B cell (primary cell): ENCODE measurements around the gene TCP1. TPM values are rescaled to one million over a fixed set of nuclear protein-coding genes. Genes with fewer than 3 reads are reported as not detected.

Experiments
- ATAC-seq: fragments of 200-7000 bp; cut with Tn5 transposase; one replicate; pipeline ENCODE4 v1.10.0; 2021; ENCODE audit warnings: low read depth, mild to moderate bottlenecking, moderate number of reproducible peaks, moderate library complexity
- CTCF ChIA-PET: fragments of 350-600 bp; sonication (Branson Sonifier 250); formaldehyde crosslinking; loops from one replicate; lab custom pipeline; 2021; ENCODE audit warnings: antibody characterized with exemption, inconsistent platforms; lab: Charles Lee
- POLR2A ChIA-PET: fragments of 350-600 bp; sonication (Branson Sonifier 250); formaldehyde crosslinking; loops from one replicate; lab custom pipeline; 2021; ENCODE audit warnings: antibody characterized with exemption; lab: Charles Lee
- DNase-seq: peaks from one replicate; pipeline ENCODE4 v3.0.0; 2013
- H2AFZ ChIP-seq: 2 replicates; pipeline ENCODE4 v1.6.1; 2012; ENCODE audit warnings: mild to moderate bottlenecking, low read depth, low read length; ENCODE audit not compliant: insufficient read depth, poor library complexity, severe bottlenecking
- H3K27ac ChIP-seq, 2 donors: 1 replicate in 1 of 2; 2 replicates in 1 of 2; pipeline ENCODE4 v1.5.1; 2012 to 2013; ENCODE audit warnings: low read length in 2 of 2, mild to moderate bottlenecking in 2 of 2, moderate library complexity in 1 of 2
- H3K27me3 ChIP-seq, 4 experiments: fragments of 200-600 bp in 1 of 4; sonication (generic) in 1 of 4; replicated peaks in 1 of 4; 1 replicate in 2 of 4; 2 replicates in 2 of 4; pipeline versions ENCODE4 v1.6.1 to v1.7.0; 2013 to 2016; ENCODE audit warnings: low read length in 3 of 4, mild to moderate bottlenecking in 2 of 4, mixed read lengths in 1 of 4, moderate library complexity in 1 of 4; ENCODE audit not compliant: insufficient read depth in 4 of 4, control insufficient read depth in 3 of 4; ENCODE audit errors: control extremely low read depth in 1 of 4
- H3K36me3 ChIP-seq, 2 experiments: replicated peaks in 1 of 2; 1 replicate in 1 of 2; 2 replicates in 1 of 2; pipeline versions ENCODE4 v1.6.1 to v1.7.1; 2013; ENCODE audit warnings: low read length in 1 of 2; ENCODE audit not compliant: insufficient read depth in 2 of 2, control insufficient read depth in 1 of 2; ENCODE audit errors: control extremely low read depth in 1 of 2, extremely low read depth in 1 of 2
- H3K4me1 ChIP-seq, 2 donors: fragments of 200-600 bp in 1 of 2; sonication (generic) in 1 of 2; 1 replicate in 1 of 2; 2 replicates in 1 of 2; pipeline versions ENCODE4 v1.5.1 to v1.6.1; 2013 to 2017; ENCODE audit warnings: low read length in 2 of 2; ENCODE audit not compliant: control insufficient read depth in 2 of 2, insufficient read depth in 2 of 2
- H3K4me2 ChIP-seq: replicated peaks from 2 replicates; pipeline ENCODE3; 2012; ENCODE audit warnings: mild to moderate bottlenecking, low read depth, low read length; ENCODE audit not compliant: poor library complexity, severe bottlenecking
- H3K4me3 ChIP-seq, 5 experiments: fragments of 200-600 bp in 1 of 5; sonication (generic) in 1 of 5; 1 replicate in 3 of 5; 2 replicates in 2 of 5; pipeline versions ENCODE4 v1.5.1 to v1.7.0; 2011 to 2016; ENCODE audit warnings: low read length in 4 of 5, mild to moderate bottlenecking in 4 of 5, low read depth in 2 of 5, control low read depth in 1 of 5, moderate library complexity in 1 of 5; ENCODE audit not compliant: insufficient read depth in 1 of 5; ENCODE audit errors: control extremely low read depth in 1 of 5, extremely low read depth in 1 of 5
- H3K79me2 ChIP-seq: fragments of 200-600 bp; sonication (generic); one replicate; pipeline ENCODE4 v1.6.0; 2016; ENCODE audit warnings: low read length; ENCODE audit not compliant: control insufficient read depth, insufficient read depth
- H3K9ac ChIP-seq: fragments of 200-600 bp; sonication (generic); 2 replicates; pipeline ENCODE4 v1.6.1; 2017; ENCODE audit warnings: mild to moderate bottlenecking, low read length, moderate library complexity
- H3K9me3 ChIP-seq, 3 donors: one replicate each; pipeline versions ENCODE4 v1.6.1 to v1.7.1; 2013; ENCODE audit warnings: low read length in 2 of 3; ENCODE audit not compliant: control insufficient read depth in 2 of 3, insufficient read depth in 1 of 3; ENCODE audit errors: control extremely low read depth in 1 of 3
- H4K20me1 ChIP-seq: 2 replicates; pipeline ENCODE4 v1.6.0; 2012; ENCODE audit warnings: mild to moderate bottlenecking, low read length; ENCODE audit not compliant: insufficient read depth, control insufficient read depth, poor library complexity, severe bottlenecking
- H3K27ac Mint-ChIP-seq: one replicate; pipeline ENCODE4 v1.8.0; 2021; ENCODE audit warnings: mixed read lengths
- H3K27me3 Mint-ChIP-seq: one replicate; pipeline ENCODE4 v1.8.0; 2021; ENCODE audit warnings: mixed read lengths
- H3K4me1 Mint-ChIP-seq: one replicate; pipeline ENCODE4 v1.8.0; 2021; ENCODE audit warnings: mixed read lengths
- H3K4me3 Mint-ChIP-seq: one replicate; pipeline ENCODE4 v1.8.0; 2021; ENCODE audit warnings: mixed read lengths
- H3K9me3 Mint-ChIP-seq: one replicate; pipeline ENCODE4 v1.8.0; 2022; ENCODE audit warnings: mixed read lengths; ENCODE audit not compliant: insufficient read depth
- CTCF ChIP-seq: fragments of 200-600 bp; IDR thresholded peaks from one replicate; pipeline ENCODE4 v1.8.0; 2022; ENCODE audit warnings: antibody characterized with exemption, mild to moderate bottlenecking
- EZH2 ChIP-seq: IDR thresholded peaks from 2 replicates; pipeline ENCODE4 v1.6.1; 2012; ENCODE audit warnings: borderline replicate concordance, low read depth, mild to moderate bottlenecking, moderate library complexity, low read length; ENCODE audit not compliant: insufficient read depth, poor library complexity, severe bottlenecking
- WGBS: methylation state at CpG from one replicate; pipeline ENCODE4 v1.1.5; 2013; ENCODE audit warnings: missing lambda C conversion rate; ENCODE audit not compliant: insufficient coverage; 5-methylcytosine and 5-hydroxymethylcytosine counted together
- intact Hi-C: fragments of 100-400 bp; cut with micrococcal nuclease; formaldehyde crosslinking; loops from one replicate; pipeline ENCODE4 v1.10.0; 2022
- polyA plus RNA-seq: library from polyadenylated mRNA; depleted of rRNA; stranded (reverse); fragments of >200 nt; gene quantifications from 2 replicates; pipeline ENCODE4 v1.2.3, GENCODE V29; 2012
- total RNA-seq, 2 donors: library from RNA; stranded (reverse); fragments of 120-200 nt in 1 of 2; gene quantifications; 1 replicate in 1 of 2; 2 replicates in 1 of 2; pipeline versions ENCODE4 v1.2.3 to v1.2.4, GENCODE V29; 2013 to 2022

The TCP1 gene
- total and polyA plus RNA-seq, 2 donors (not counting 1 experiment from before 2014, with no cell fraction given): 63.8 to 137 TPM

- Histone ChIP-seq H4K20me1 (peaks cover 56% of the 10 kb centered on the region), H3K27me3 (no peaks in the 10 kb centered on the region), H3K4me3 (peak overlapping the region in 1 of 5 experiments; percentile 84), H3K9ac (peak overlapping the region; percentile 25), H2AFZ (peak overlapping the region; percentile 8), H3K79me2 (peaks cover 84% of the 10 kb centered on the region), H3K9me3 (no peaks in the 10 kb centered on the region), H3K4me1 (peaks cover 48 to 49% of the 10 kb centered on the region in 2 donors), H3K27ac (peak overlapping the region in 1 of 2 donors; percentile 97), H3K36me3 (peaks cover 6% of the 10 kb centered on the region in 2 experiments), H3K4me2 (peak overlapping the region; percentile 78)
- ChIA-PET POLR2A (interaction anchor here (1.4 to 2.1 kb wide), 2 partner anchors 31 to 59 kb away, joined by 4 to 6 read pairs; partner anchors contain the start of genes ACAT2 and TCP1), CTCF (interaction anchor here (0.6 to 4.7 kb wide), 7 partner anchors 10 to 789 kb away, joined by 3 to 32 read pairs (median 4); partner anchors contain the start of genes ACAT2 and SOD2)
- WGBS: 39% methylated on average over 3 of the region's 6 CpGs
- intact Hi-C loops: no loop called here
- H3K4me1 Mint-ChIP-seq: peaks cover 61% of the 10 kb centered on the region
- H3K27ac Mint-ChIP-seq: peak overlapping the region; percentile 20
- no peak for ATAC-seq
- DNase-seq: no peak
- TF ChIP-seq EZH2: no peak
- no peak for TF ChIP-seq CTCF
- H3K4me3 Mint-ChIP-seq: peak overlapping the region; percentile 55
- H3K27me3 Mint-ChIP-seq: no peaks in the 10 kb centered on the region
- no peaks in the 10 kb centered on the region for H3K9me3 Mint-ChIP-seq
Observed at GRCh38 chr6:159730332-159730676, 59.1 kb downstream of the TCP1 start.

GRCh38 chr6:159729598-159730331 lies 59.6 kb downstream of the TCP1 start:
- peak overlapping the region; percentile 85 for H3K27ac Mint-ChIP-seq
- H3K27me3 ChIP-seq: no peaks in the 10 kb centered on the region
- no peaks in the 10 kb centered on the region for H3K9me3 Mint-ChIP-seq
- peaks cover 61% of the 10 kb centered on the region for H3K4me1 Mint-ChIP-seq
- H2AFZ ChIP-seq: peak overlapping the region; percentile 8
- H3K79me2 ChIP-seq: peaks cover 84% of the 10 kb centered on the region
- CTCF ChIA-PET: interaction anchor here (0.6 to 4.7 kb wide), 9 partner anchors 9 to 790 kb away, joined by 3 to 32 read pairs (median 4); partner anchors contain the start of genes ACAT2, MRPL18 and SOD2
- peak overlapping the region; percentile 78 for H3K4me2 ChIP-seq
- H3K27ac ChIP-seq: peak overlapping the region; percentile 49 to 97
- peak overlapping the region in 2 of 5 experiments; percentile 9 to 84 for H3K4me3 ChIP-seq
- no peak for ATAC-seq
- no peaks in the 10 kb centered on the region for H3K27me3 Mint-ChIP-seq
- H3K4me3 Mint-ChIP-seq: peak overlapping the region; percentile 93
- no peaks in the 10 kb centered on the region for H3K9me3 ChIP-seq
- peaks cover 50% of the 10 kb centered on the region for H4K20me1 ChIP-seq
- peaks cover 6% of the 10 kb centered on the region in 2 experiments for H3K36me3 ChIP-seq
- POLR2A ChIA-PET: interaction anchor here (1.4 to 4.7 kb wide), 3 partner anchors 32 to 60 kb away, joined by 4 to 58 read pairs (median 6); partner anchors contain the start of genes ACAT2, SOD2 and TCP1
- H3K9ac ChIP-seq: peak overlapping the region; percentile 85
- peaks cover 48 to 49% of the 10 kb centered on the region in 2 donors for H3K4me1 ChIP-seq
- peak; percentile 49 for DNase-seq
- 12% methylated on average over 3 of the region's 4 CpGs for WGBS
- intact Hi-C loops: loop anchor here (1.0 kb wide), 1 partner anchor 10 kb away; no protein-coding TSS in a partner anchor
- TF ChIP-seq EZH2 (no peak), CTCF (no peak)
